ENCODE measurements around the gene OR1F1.

DNA sequence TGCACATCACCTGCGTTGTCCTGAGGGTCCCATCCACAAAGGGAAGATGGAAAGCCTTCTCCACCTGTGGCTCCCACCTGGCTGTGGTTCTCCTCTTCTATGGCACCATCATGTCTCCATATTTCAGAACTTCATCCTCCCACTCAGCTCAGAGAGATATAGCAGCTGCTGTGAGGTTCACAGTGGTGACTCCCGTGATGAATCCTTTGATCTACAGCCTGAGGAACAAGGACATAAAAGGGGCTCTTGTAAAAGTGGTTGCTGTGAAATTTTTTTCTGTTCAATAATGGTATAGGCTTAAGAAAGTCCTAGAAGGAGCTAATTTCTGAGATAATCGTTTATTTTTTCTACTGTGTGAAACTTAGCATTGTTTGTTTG is 28.2 kb downstream of the OR1F1 start:
- TF ChIP-seq ISL1 (CRISPR knock-in tag; IDR thresholded peaks at IDR 0.05) (no peak), ARNTL (CRISPR knock-in tag; IDR thresholded peaks at IDR 0.05; ENCODE audit: borderline replicate concordance, low read depth) (no peak), ZC3H10 (CRISPR knock-in tag; IDR thresholded peaks at IDR 0.05) (no peak), TOX (CRISPR knock-in tag; IDR thresholded peaks at IDR 0.05; ENCODE audit: borderline replicate concordance) (no peak), PPARA (CRISPR knock-in tag; IDR thresholded peaks at IDR 0.05; ENCODE audit: borderline replicate concordance) (no peak), ZFP3 (CRISPR knock-in tag; IDR thresholded peaks at IDR 0.05) (no peak), TCF4 (CRISPR knock-in tag; IDR thresholded peaks at IDR 0.05; ENCODE audit: borderline replicate concordance) (no peak), ESRRG (CRISPR knock-in tag; IDR thresholded peaks at IDR 0.05) (no peak)
- TF ChIP-seq, protein P1, sequence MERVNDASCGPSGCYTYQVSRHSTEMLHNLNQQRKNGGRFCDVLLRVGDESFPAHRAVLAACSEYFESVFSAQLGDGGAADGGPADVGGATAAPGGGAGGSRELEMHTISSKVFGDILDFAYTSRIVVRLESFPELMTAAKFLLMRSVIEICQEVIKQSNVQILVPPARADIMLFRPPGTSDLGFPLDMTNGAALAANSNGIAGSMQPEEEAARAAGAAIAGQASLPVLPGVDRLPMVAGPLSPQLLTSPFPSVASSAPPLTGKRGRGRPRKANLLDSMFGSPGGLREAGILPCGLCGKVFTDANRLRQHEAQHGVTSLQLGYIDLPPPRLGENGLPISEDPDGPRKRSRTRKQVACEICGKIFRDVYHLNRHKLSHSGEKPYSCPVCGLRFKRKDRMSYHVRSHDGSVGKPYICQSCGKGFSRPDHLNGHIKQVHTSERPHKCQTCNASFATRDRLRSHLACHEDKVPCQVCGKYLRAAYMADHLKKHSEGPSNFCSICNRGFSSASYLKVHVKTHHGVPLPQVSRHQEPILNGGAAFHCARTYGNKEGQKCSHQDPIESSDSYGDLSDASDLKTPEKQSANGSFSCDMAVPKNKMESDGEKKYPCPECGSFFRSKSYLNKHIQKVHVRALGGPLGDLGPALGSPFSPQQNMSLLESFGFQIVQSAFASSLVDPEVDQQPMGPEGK (CRISPR knock-in tag; IDR thresholded peaks at IDR 0.05; ENCODE audit: borderline replicate concordance) = no peak
- TF ChIP-seq, protein P2, sequence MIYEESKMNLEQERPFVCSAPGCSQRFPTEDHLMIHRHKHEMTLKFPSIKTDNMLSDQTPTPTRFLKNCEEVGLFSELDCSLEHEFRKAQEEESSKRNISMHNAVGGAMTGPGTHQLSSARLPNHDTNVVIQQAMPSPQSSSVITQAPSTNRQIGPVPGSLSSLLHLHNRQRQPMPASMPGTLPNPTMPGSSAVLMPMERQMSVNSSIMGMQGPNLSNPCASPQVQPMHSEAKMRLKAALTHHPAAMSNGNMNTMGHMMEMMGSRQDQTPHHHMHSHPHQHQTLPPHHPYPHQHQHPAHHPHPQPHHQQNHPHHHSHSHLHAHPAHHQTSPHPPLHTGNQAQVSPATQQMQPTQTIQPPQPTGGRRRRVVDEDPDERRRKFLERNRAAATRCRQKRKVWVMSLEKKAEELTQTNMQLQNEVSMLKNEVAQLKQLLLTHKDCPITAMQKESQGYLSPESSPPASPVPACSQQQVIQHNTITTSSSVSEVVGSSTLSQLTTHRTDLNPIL (CRISPR knock-in tag; IDR thresholded peaks at IDR 0.05; ENCODE audit: low read depth) = no peak
